Effector CD8-positive, alpha-beta T cell (primary cell): ENCODE data around the gene TP53TG5.

ENCODE experiments used
- DNase-seq: peaks from one replicate; lab custom pipeline; 2025; lab: John Stamatoyannopoulos, UW

Gene TP53TG5

GRCh38 chr20:45405571-45406259 is 27.6 kb upstream of the TP53TG5 start:
- DNase-seq = no peak

DNA sequence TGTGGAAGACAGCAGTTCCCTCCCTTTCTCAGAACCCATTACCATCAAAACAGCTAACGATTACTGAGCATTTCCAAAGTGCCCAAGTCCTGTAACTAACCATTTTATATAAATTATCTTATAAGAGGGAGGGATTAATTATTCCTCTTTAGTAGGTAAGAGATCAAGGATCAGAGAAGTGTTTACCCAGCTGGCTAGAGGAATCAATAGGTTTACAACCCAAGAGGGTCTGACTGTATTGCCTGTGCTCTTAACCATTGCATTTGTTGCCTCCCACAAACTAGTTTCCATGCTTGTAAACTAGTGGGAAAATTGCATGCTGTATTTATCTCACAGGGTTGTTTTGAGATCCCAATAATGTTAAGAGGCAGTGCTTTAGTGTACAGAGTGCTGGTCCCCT is 26.3 kb upstream of the TP53TG5 start:
- no peak for DNase-seq

GRCh38 chr20:45402946-45403345 is 24.8 kb upstream of the TP53TG5 start:
- DNase-seq = no peak

DNA sequence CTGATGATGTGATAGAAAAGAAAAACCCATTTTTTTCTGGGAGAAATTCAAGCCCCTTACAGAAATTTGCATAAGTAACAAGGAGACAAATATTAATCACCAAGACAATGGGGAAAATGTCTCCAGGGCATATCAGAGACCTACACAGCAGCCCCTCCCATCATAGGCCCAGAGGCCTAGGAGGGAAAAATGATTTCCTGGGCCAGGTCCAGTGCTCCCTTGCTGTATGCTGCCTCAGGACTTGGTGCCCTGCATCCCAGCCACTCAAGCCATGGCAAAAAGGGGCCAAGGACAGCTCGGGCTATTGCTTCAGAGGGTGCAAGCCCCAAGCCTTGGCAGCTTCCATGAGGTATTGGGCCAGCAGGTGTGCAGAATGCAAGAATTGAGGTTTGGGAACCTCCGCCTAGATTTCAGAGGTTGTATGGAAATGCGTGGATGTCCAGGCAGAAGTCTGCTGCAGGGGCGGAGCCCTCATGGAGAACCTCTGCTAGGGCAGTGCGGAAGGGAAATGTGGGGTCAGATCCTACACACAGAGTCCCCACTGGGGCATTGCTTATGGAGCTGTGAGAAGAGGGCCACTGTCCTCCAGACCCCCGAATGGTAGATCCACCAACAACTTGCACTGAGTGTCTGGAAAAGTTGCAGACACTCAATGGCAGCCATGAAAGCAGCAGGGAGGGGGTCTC is 22.4 kb upstream of the TP53TG5 start:
- DNase-seq = no peak

GRCh38 chr20:45399018-45399417 is 20.9 kb upstream of the TP53TG5 start:
- no peak for DNase-seq

DNA sequence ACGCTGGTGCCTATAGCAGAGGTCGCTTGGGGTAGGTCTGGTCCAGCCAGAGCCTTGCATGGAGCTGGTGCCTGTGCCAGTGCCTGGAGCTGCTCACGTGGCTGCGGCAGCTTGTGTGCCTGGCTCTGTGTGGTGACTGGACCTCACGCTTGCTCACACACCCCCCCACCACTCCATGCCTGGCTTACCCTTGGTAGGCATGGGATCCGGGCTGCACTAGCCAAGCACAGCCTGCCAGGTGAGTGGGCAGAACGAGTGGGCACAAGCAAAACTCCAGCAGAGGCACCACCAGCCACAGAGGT is 16.9 kb upstream of the TP53TG5 start:
- DNase-seq = no peak

- DNase-seq = no peak
Observed at GRCh38 chr20:45394221-45395113, 16.3 kb upstream of the TP53TG5 start.

- no peak for DNase-seq
Observed at GRCh38 chr20:45392733-45393132, 14.6 kb upstream of the TP53TG5 start.

DNA sequence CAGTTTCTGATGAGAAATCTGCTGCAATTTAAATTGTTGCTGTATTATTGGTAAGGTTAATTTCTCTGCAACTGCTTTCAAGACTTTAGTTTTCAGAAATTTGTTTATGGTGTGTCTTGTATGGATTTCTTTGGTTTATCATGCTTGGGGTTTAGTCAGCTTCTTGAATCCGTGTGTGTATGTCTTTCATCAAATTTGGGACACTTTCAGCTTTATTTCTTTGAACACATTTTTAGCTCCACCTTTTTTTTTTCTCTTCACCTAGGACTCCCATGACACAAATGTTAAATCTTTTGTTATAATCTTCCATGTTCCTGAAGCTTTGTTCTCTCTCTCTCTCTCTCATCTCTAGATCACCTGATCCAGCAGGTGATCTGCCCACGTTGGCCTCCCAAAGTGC is 13.4 kb upstream of the TP53TG5 start:
- no peak for DNase-seq

DNA sequence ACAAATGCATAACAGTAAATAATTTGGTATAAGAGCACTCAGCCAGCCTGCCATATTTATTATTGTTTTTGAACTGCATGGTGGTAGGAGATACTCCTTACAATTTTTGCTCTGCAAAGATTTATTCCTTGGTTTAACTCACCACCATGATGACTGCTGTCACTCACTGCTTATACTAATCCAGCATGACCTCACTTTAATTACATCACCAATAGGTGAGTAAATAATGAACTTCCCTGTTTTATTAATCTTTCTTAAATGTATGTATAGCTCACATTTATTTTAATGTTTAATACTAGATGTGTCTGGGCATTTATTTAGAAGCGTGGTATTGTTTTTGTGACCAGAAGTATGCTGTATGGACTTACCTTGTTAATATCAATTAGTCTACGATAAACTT is 12.8 kb upstream of the TP53TG5 start:
- no peak for DNase-seq

- no peak for DNase-seq
Observed at GRCh38 chr20:45387274-45387673, 9.1 kb upstream of the TP53TG5 start.

DNA sequence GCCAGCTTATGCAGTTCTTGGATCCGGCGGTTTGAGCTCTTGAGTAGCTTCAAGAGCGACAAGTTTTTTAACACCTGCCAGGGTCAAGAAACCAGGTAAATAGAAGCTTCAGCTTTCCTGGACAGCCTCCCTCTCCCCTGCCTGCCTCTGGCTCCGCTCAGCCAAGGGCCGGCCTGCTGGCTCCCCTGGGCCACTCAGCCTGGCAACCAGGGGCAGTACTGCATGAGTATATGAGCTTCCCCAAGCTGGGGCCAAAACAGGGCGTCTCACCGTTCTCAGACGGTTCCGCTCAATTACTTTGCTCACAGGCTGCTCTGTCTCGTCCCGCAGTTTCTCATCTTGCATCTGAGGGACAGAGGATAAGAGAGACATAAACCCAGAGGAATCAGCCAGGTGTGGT is 856 bp downstream of the TP53TG5 start:
- DNase-seq = no peak

- DNase-seq = no peak
Observed at GRCh38 chr20:45374966-45375365, 3.2 kb downstream of the TP53TG5 start.

GRCh38 chr20:45374101-45374467 is 4.0 kb downstream of the TP53TG5 start:
- DNase-seq = no peak

- DNase-seq = peak; percentile 84
Observed at GRCh38 chr20:45373353-45374100, 4.6 kb downstream of the TP53TG5 start.

DNA sequence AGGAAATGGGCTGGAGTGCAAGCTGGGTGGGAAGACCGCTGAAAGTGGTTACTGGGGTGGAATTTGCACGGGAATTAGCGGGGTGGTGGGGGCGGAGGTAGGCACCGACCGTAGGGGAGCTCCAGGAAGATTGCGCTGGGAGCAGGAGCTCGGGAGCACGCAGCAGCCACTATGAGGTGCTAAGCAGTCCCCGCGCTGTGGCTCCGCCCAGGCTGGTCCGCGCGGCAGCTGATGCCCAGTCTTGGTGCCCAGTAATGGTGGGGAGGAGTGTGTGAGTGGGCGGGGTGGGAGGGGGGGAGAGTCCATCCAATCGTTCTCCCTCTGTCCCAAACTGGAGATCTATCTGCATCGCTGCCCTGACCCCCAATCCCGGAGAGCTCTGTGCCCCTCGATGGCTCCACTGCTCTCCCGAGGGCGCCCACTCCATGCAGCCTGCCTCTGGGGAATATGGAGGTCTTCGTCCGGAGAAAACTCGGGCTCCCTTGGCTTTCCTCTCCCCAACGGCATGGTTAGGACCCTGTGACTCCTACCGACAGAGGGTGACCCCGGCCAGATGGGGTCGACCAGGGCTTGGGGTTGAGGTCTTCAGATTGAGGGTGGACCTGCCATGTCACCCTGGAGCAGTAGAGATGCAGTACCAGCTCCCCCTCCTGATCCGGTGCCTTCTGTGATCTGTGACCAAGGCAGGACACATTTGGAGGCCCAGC is 5.3 kb downstream of the TP53TG5 start:
- no peak for DNase-seq

- no peak for DNase-seq
Observed at GRCh38 chr20:45372241-45372640, 5.9 kb downstream of the TP53TG5 start.

DNA sequence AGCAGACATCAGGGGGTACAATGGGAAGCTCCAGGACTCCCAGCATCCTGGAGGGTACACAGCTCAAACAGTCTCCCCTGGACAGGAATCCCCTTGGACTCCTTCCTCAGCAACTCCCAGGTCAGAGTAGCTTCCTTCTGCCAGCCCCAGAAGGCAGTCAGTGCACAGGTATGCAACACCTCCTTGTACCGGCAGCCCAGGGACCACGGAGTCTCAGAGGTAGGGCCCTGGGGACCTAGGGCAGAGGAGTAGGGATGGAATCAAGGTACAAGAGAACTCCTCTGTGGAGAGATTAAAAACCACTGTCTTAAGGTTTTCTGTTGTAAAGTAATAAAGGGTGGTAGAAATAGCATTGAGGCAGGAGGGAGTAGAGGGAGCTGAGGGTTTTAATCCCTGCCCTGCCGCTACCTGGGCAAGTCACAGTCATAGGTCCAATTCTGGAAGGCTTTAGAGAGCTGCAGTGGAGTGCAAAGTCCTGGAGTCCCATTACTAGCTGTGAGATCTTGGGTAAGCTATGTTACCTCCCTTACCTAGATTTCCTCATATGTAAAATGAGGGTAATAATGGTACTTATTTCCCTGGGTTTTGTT is 7.5 kb downstream of the TP53TG5 start:
- no peak for DNase-seq

DNA sequence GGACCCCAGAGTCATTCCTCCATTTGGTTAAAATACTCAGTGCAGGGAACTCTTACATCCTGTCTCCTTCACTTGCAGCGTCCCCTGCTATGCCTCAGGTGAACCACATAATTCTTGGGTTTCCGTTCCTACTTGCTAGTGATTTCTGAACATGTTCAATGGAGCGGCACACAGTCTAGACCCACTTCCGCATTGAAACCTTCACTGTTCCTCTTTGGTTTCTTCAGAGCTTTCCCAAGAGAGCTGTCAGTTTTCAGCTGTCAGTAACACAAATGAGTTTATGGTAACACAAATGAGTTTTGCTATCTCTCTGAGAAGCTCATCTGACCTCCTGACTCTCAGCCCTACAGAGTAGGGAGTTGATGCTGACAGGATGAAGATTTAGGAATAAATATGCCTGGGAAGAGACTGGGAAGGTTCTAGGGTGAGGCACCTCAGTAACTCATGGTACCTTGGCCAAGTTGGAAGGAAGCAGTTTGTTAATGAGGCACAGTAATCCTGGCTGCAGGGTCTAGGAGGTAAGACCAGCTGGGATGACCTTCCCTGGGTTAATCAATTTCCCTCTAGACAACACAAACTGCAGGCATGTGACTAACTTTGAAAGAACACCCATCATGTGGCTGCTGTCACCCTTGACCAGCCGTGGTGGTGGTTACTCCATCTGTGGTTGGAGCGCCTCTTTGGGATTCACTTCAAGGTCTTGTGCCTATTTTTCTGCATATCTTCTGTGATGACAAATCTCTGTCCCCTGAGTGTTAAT is 9.7 kb downstream of the TP53TG5 start:
- no peak for DNase-seq

- no peak for DNase-seq
Observed at GRCh38 chr20:45367126-45367525, 11.0 kb downstream of the TP53TG5 start.

GRCh38 chr20:45366631-45367030 is 11.5 kb downstream of the TP53TG5 start:
- no peak for DNase-seq
